GM23248 (cell line): Measurements from ENCODE around the gene DRAM1. TPM values are rescaled to one million over a fixed set of nuclear protein-coding genes. Genes with fewer than 3 reads are reported as not detected.

Experiments
- DNase-seq: peaks from one replicate; pipeline ENCODE4 v3.0.0-alpha.2; 2015
- H2AFZ ChIP-seq: fragments of 200-600 bp; sonication (generic); 2 replicates; pipeline ENCODE4 v1.6.1; 2016; ENCODE audit warnings: antibody characterized with exemption
- H3F3A ChIP-seq: fragments of 200-600 bp; sonication (generic); 2 replicates; pipeline ENCODE4 v1.6.1; 2016; ENCODE audit warnings: mild to moderate bottlenecking, antibody characterized with exemption, mixed run types; ENCODE audit not compliant: insufficient read depth
- H3K27ac ChIP-seq: fragments of 200-600 bp; sonication (generic); 2 replicates; pipeline ENCODE4 v1.5.1; 2016; ENCODE audit warnings: mild to moderate bottlenecking
- H3K27me3 ChIP-seq: fragments of 200-600 bp; sonication (generic); replicated peaks from 2 replicates; pipeline ENCODE4 v1.6.1; 2016; ENCODE audit warnings: mild to moderate bottlenecking; ENCODE audit not compliant: insufficient read depth
- H3K36me3 ChIP-seq: fragments of 200-600 bp; sonication (generic); 2 replicates; pipeline ENCODE4 v1.6.1; 2016; ENCODE audit warnings: low read depth, mild to moderate bottlenecking
- H3K4me1 ChIP-seq: fragments of 200-600 bp; sonication (generic); 2 replicates; pipeline ENCODE4 v1.6.1; 2016; ENCODE audit warnings: mild to moderate bottlenecking; ENCODE audit not compliant: insufficient read depth
- H3K4me2 ChIP-seq: fragments of 200-600 bp; sonication (generic); one replicate; pipeline ENCODE4 v1.6.1; 2016; ENCODE audit warnings: mild to moderate bottlenecking; ENCODE audit not compliant: unreplicated experiment
- H3K4me3 ChIP-seq: fragments of 200-600 bp; sonication (generic); 2 replicates; pipeline ENCODE4 v1.5.1; 2016; ENCODE audit warnings: mild to moderate bottlenecking
- H3K79me2 ChIP-seq: fragments of 200-600 bp; sonication (generic); 2 replicates; pipeline ENCODE4 v1.6.1; 2016; ENCODE audit warnings: mild to moderate bottlenecking; ENCODE audit not compliant: insufficient read depth
- H3K9ac ChIP-seq: fragments of 200-600 bp; sonication (generic); 2 replicates; pipeline ENCODE4 v1.6.1; 2016; ENCODE audit warnings: mild to moderate bottlenecking
- H3K9me2 ChIP-seq: fragments of 200-600 bp; sonication (generic); 2 replicates; pipeline ENCODE4 v1.6.1; 2016; ENCODE audit warnings: mixed run types, mild to moderate bottlenecking, moderate library complexity; ENCODE audit not compliant: insufficient read depth
- H3K9me3 ChIP-seq: fragments of 200-600 bp; sonication (generic); one replicate; pipeline ENCODE4 v1.6.1; 2017; ENCODE audit warnings: low read depth
- H4K20me1 ChIP-seq: fragments of 200-600 bp; sonication (generic); 2 replicates; pipeline ENCODE4 v1.6.0; 2016; ENCODE audit not compliant: insufficient read depth
- EZH2 ChIP-seq: fragments of 200-600 bp; sonication (generic); IDR thresholded peaks from 2 replicates; pipeline ENCODE4 v1.6.1; 2018; ENCODE audit warnings: antibody characterized with exemption, mild to moderate bottlenecking; ENCODE audit not compliant: insufficient read depth, poor library complexity, severe bottlenecking
- EZH2phosphoT487 ChIP-seq: fragments of 200-600 bp; sonication (generic); IDR thresholded peaks from 2 replicates; pipeline ENCODE4 v1.6.1; 2018; ENCODE audit warnings: antibody characterized with exemption, moderate library complexity, mild to moderate bottlenecking, low read depth; ENCODE audit not compliant: insufficient read depth
- WGBS, 2 experiments: methylation state at CpG; one replicate each; pipeline ENCODE4 v1.1.6; 2015 to 2017; ENCODE audit warnings: low lambda C conversion rate in 2 of 2, low coverage in 1 of 2; ENCODE audit errors: missing lambda C conversion rate in 2 of 2; 5-methylcytosine and 5-hydroxymethylcytosine counted together
- in situ Hi-C: fragments of 300-500 bp; cut with MboI; formaldehyde crosslinking; loops from 2 replicates; pipeline ENCODE4 v1.15.0; 2020
- polyA plus RNA-seq: library from polyadenylated mRNA; unstranded; fragments of >200 nt; fragmentation: Nextera tagmentation; extraction: Ambion mirVana; gene quantifications from 2 replicates; pipeline ENCODE4 v1.2.1, GENCODE V29; 2016
- total RNA-seq: library from RNA; depleted of rRNA; stranded (reverse); fragments of >200 nt; shearing (Covaris generic); gene quantifications from 2 replicates; pipeline ENCODE4 v1.2.3, GENCODE V29; 2014; rRNA removed

Gene DRAM1
- total RNA-seq (86.8 and 111 TPM in 2 replicates), polyA plus RNA-seq (99.2 and 105 TPM in 2 replicates)

GRCh38 chr12:101876861-101877805 lies at the start of gene DRAM1:
Gene DRAM1, plus strand, starts transcription at chr12:101877580. Its CDS starts 210 bp downstream, at chr12:101877790.
- in situ Hi-C loops = no loop called here
- Histone ChIP-seq H3K36me3 (0 out of 2 replicates have a peak, but pooled peaks cover 7% of the 10 kb centered on the region), H4K20me1 (no peaks in the 10 kb centered on the region), H3K9me3 (no peaks in the 10 kb centered on the region), H2AFZ (peak within 1 kb of the TSS; percentile 82), H3K27me3 (no peaks in the 10 kb centered on the region), H3K4me2 (peak within 1 kb of the TSS; percentile 91), H3K4me3 (peak within 1 kb of the TSS; percentile 83), H3K79me2 (peaks cover 41% of the 10 kb centered on the region), H3K27ac (peak within 1 kb of the TSS; percentile 86), H3F3A (peaks cover 13% of the 10 kb centered on the region), H3K4me1 (peaks cover 14% of the 10 kb centered on the region), H3K9ac (peak within 1 kb of the TSS; percentile 87), H3K9me2 (no peaks in the 10 kb centered on the region)
- peak; percentile 97 for DNase-seq
- TF ChIP-seq EZH2phosphoT487 (no peak), EZH2 (no peak)
- 1% methylated on average over 73 to 80 of the region's 105 CpGs for WGBS, 2 experiments

- Histone ChIP-seq H3K4me3 (no peak overlapping the region; the same call in 1 of the 2 replicates), H3K4me2 (no peak overlapping the region), H3F3A (no peaks in the 10 kb centered on the region), H3K27ac (no peak overlapping the region), H3K27me3 (no peaks in the 10 kb centered on the region), H3K36me3 (no peaks in the 10 kb centered on the region), H3K9ac (no peak overlapping the region), H3K79me2 (peaks cover 38% of the 10 kb centered on the region), H3K9me2 (no peaks in the 10 kb centered on the region), H4K20me1 (no peaks in the 10 kb centered on the region), H3K9me3 (no peaks in the 10 kb centered on the region), H2AFZ (no peak overlapping the region), H3K4me1 (peaks cover 7% of the 10 kb centered on the region)
- in situ Hi-C loops = no loop called here
- 93 to 99% methylated on average over 6 of the region's 6 CpGs for WGBS, 2 experiments
- no peak for DNase-seq
- no peak for TF ChIP-seq EZH2
- no peak for TF ChIP-seq EZH2phosphoT487
These were observed 48.8 kb upstream of the DRAM1 start for GRCh38 chr12:101828463-101829196.

DNA sequence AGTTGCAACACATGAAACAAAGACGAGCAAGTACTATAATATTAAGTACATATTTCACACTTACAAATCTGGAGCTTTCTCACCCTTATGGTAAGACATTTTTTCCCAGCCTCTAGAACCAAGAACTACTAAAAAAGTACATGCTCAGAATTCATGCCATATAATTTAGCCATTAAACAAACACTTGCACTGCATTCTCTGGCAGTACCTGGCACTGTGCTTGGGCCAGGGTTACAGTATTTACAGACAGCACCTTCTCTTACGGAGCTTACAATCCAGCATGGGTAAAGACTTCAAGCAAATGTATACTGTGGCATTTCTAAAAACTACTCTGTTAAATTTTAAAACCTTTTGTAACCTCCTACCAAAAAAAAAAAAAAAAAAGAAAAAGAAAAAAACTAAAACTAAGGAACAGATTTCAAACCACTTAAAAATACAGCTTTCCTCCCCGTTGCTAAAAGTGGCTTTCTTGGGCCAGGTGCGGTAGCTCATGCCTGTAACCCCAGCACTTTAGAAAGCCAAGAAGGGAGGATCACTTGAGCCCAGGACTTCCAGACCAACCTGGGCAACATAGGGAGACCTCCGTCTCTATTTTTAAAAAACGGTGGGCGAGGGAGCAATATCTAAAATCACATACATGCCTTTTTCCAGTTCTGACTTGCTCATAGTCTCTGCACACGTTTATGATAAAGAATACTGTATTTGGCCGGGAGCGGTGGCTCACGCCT lies 47.6 kb upstream of the DRAM1 start:
- peaks cover 34% of the 10 kb centered on the region for H3K79me2 ChIP-seq
- no peaks in the 10 kb centered on the region for H3K9me2 ChIP-seq
- H3K4me1 ChIP-seq = peaks cover 4% of the 10 kb centered on the region; the same call in 1 of the 2 replicates
- H3K9ac ChIP-seq = peak overlapping the region; percentile 84
- TF ChIP-seq EZH2phosphoT487 (no peak), EZH2 (no peak)
- no peaks in the 10 kb centered on the region for H3F3A ChIP-seq
- H3K27me3 ChIP-seq = no peaks in the 10 kb centered on the region
- H3K36me3 ChIP-seq = no peaks in the 10 kb centered on the region
- H3K4me3 ChIP-seq = peak overlapping the region; percentile 82
- H3K9me3 ChIP-seq = no peaks in the 10 kb centered on the region
- in situ Hi-C loops = loop anchor here (5.0 kb wide), 1 partner anchor 53 kb away; no protein-coding TSS in a partner anchor
- H3K4me2 ChIP-seq = peak overlapping the region; percentile 91
- WGBS, 2 experiments = 3 to 4% methylated on average over 11 of the region's 11 CpGs
- no peaks in the 10 kb centered on the region for H4K20me1 ChIP-seq
- no peak overlapping the region for H3K27ac ChIP-seq
- peak; percentile 49 for DNase-seq
- peak overlapping the region; percentile 84 for H2AFZ ChIP-seq
